OCI-LY7 (cell line): ENCODE data around the gene CCDC146. TPM values are rescaled to one million over a fixed set of nuclear protein-coding genes. Genes with fewer than 3 reads are reported as not detected.
"Not testable (repeated sequence)": the region's sequence is repeated elsewhere in the genome, so short reads cannot be mapped to it uniquely, and the experiment has no call there.

Experiments
- BruUV-seq: library from RNA; stranded (reverse); fragments of 400-500 nt; replicated peaks from 2 replicates; lab custom pipeline; 2021; lab: Mats Ljungman, UMichigan
- CTCF ChIA-PET: fragments of 300-600 bp; sonication (Branson Sonifier 250); formaldehyde crosslinking; loops from one replicate; lab custom pipeline; 2022; ENCODE audit warnings: antibody characterized with exemption; ENCODE audit not compliant: unreplicated experiment; lab: Charles Lee
- POLR2A ChIA-PET: fragments of 300-600 bp; sonication (Branson Sonifier 250); formaldehyde crosslinking; loops from one replicate; lab custom pipeline; 2022; ENCODE audit warnings: antibody characterized with exemption; lab: Charles Lee
- DNase-seq: peaks from one replicate; pipeline ENCODE4 v3.0.0-alpha.2; 2015; ENCODE audit warnings: low spot score
- H2AFZ ChIP-seq: fragments of 200-600 bp; sonication (generic), shearing (Covaris generic); 2 replicates; pipeline ENCODE4 v1.6.1; 2014; ENCODE audit warnings: mild to moderate bottlenecking, antibody characterized with exemption, low read length, moderate library complexity
- H3K27ac ChIP-seq: fragments of 200-600 bp; sonication (generic); 2 replicates; pipeline ENCODE4 v1.5.1; 2014; ENCODE audit warnings: mixed run types, low read depth, mild to moderate bottlenecking, moderate library complexity, low read length, inconsistent platforms; ENCODE audit not compliant: poor library complexity, severe bottlenecking
- H3K36me3 ChIP-seq: fragments of 200-600 bp; sonication (generic); 2 replicates; pipeline ENCODE4 v1.6.1; 2014; ENCODE audit warnings: mild to moderate bottlenecking, antibody characterized with exemption, low read length, moderate library complexity, mixed read lengths; ENCODE audit not compliant: insufficient read depth
- H3K4me1 ChIP-seq: fragments of 200-600 bp; sonication (generic); 2 replicates; pipeline ENCODE4 v1.5.1; 2014; ENCODE audit warnings: mild to moderate bottlenecking, low read length; ENCODE audit not compliant: insufficient read depth, poor library complexity, severe bottlenecking
- H3K4me2 ChIP-seq: fragments of 200-600 bp; sonication (generic); 2 replicates; pipeline ENCODE4 v1.6.1; 2014; ENCODE audit warnings: mild to moderate bottlenecking, low read length
- H3K4me3 ChIP-seq: fragments of 200-600 bp; sonication (generic); 2 replicates; pipeline ENCODE4 v1.5.1; 2014; ENCODE audit warnings: mild to moderate bottlenecking, low read depth, low read length; ENCODE audit not compliant: poor library complexity, severe bottlenecking
- H3K79me2 ChIP-seq: fragments of 200-600 bp; sonication (generic); 2 replicates; pipeline ENCODE4 v1.6.1; 2016; ENCODE audit warnings: low read depth, mild to moderate bottlenecking, low read length, moderate library complexity, mixed read lengths; ENCODE audit not compliant: insufficient read depth
- H3K9me2 ChIP-seq: fragments of 200-600 bp; sonication (generic); 2 replicates; pipeline ENCODE4 v1.6.1; 2016; ENCODE audit warnings: mild to moderate bottlenecking, low read length, mixed read lengths; ENCODE audit not compliant: insufficient read depth
- H3K9me3 ChIP-seq: fragments of 200-600 bp; sonication (generic); 2 replicates; pipeline ENCODE4 v1.6.1; 2014; ENCODE audit warnings: mild to moderate bottlenecking, mixed run types, low read length, mixed read lengths
- H4K20me1 ChIP-seq: fragments of 200-600 bp; sonication (generic); 2 replicates; pipeline ENCODE4 v1.6.1; 2014; ENCODE audit warnings: mild to moderate bottlenecking, antibody characterized with exemption, low read length, moderate library complexity, mixed read lengths; ENCODE audit not compliant: insufficient read depth
- EZH2phosphoT487 ChIP-seq: fragments of 200-600 bp; sonication (generic); IDR thresholded peaks from 2 replicates; pipeline ENCODE4 v1.6.1; 2018; ENCODE audit warnings: low read depth, borderline replicate concordance, mild to moderate bottlenecking, mixed run types, antibody characterized with exemption, low read length, moderate library complexity, mixed read lengths
- intact Hi-C: fragments of 100-400 bp; cut with micrococcal nuclease; formaldehyde crosslinking; loops from one replicate; pipeline ENCODE4 v1.10.0; 2022; ENCODE audit not compliant: unreplicated experiment
- total RNA-seq, 2 experiments: library from RNA; depleted of rRNA in 1 of 2; stranded (reverse); fragments of >200 nt in 1 of 2; shearing (Covaris generic) in 1 of 2; gene quantifications; 2 replicates each; pipeline ENCODE4 v1.2.3, GENCODE V29; 2014 to 2022
- TF ChIP-seq, protein P1 (sequence below): fragments of 200-600 bp; sonication (generic); conservative IDR thresholded peaks from 2 replicates; pipeline ENCODE4 v1.5.1; 2014; ENCODE audit warnings: mild to moderate bottlenecking, antibody characterized with exemption, low read length, moderate library complexity, mixed read lengths

The CCDC146 gene
- total RNA-seq, 2 experiments from 2014 or later, result 3.0 to 3.2 TPM

DNA sequence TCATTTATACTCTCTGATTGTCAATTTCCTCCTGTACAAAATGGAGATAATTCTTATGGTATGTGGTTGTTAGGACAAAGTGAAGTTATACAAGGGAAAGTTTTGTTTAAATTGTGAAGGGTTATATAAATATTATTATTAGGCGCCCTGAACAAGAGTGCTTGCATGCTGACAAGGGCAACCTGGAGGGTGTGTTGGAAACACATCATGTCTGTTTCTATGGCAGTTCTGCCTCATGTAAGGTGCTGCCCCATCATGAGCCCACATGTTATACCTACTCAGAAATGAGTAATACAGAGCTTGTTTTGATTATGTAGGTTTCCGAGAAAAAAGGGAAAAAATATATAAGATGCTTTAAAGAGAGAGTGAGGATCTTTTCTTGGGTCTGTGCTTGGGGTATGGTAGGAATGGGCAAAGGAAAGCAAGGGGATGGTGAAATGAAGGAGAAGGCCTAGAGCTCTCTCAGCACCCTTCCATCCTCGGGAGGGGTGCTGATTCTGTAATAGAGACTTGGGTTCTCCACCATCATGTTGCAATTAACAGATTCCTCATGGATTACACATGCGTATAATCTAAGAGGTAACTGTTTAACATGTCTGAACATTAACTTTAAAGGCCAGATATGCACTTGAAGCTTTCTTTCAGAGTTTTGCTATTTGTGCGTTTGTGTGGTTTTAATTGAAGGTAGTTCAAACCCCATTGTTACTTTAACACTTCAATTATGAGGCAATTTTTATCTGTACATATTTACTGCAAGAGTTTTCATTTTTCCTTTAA lies 33.4 kb downstream of the CCDC146 start:
- DNase-seq, H3K9me3 ChIP-seq, H3K27ac ChIP-seq, H2AFZ ChIP-seq, intact Hi-C loops, H4K20me1 ChIP-seq, H3K9me2 ChIP-seq, BruUV-seq, H3K79me2 ChIP-seq, CTCF ChIA-PET, H3K4me3 ChIP-seq, H3K4me2 ChIP-seq, H3K36me3 ChIP-seq, H3K4me1 ChIP-seq, POLR2A ChIA-PET: not testable (repeated sequence)

DNA sequence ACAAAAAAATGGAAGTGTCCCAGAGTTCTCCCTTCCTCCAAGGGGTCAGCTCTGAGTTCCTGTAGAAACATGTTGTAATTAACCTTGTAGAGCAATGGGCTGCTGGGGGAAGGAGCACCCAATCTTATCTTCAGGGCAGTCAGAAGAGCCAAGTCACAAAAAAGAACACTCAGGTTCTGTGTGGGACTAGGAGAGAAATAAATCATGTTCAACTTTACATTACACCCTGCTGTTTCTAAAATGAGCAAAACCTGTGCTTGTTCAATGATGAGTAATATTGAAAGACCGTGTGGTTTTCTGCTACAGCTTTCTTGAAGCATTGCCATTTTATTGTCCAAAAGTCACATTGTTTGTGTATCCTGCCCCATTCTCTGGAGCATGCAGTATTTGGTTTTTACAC lies 34.6 kb downstream of the CCDC146 start:
- H3K4me2 ChIP-seq, H2AFZ ChIP-seq, H3K79me2 ChIP-seq, CTCF ChIA-PET, intact Hi-C loops, H3K9me3 ChIP-seq, H3K36me3 ChIP-seq, H3K9me2 ChIP-seq, BruUV-seq, H3K4me1 ChIP-seq, DNase-seq, H3K27ac ChIP-seq, H4K20me1 ChIP-seq, H3K4me3 ChIP-seq, POLR2A ChIA-PET: not testable (repeated sequence)

DNA sequence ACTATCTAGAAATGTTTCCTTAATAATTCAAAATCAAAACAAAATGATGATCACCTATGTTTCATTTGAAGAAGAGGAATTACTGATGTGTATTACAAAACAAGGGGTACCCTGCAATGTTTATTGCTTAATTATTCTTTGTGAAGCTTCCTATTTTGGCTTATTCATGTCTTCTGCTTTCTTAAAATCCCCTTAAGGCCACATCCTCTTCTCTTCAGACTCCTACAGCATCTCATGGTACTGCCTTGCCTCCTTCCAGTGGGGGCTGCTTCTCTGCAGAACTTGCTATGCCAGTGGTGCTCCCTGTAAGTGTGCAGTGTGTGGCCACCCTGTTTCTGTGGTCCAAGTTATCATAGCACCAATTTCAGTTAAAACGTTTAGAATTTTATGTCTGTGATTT lies 35.0 kb downstream of the CCDC146 start:
- no peaks in the 10 kb centered on the region for H4K20me1 ChIP-seq
- H3K27ac ChIP-seq, result no peak overlapping the region
- ChIA-PET POLR2A (no interaction called here), CTCF (no interaction called here)
- H3K4me3 ChIP-seq, result no peak overlapping the region
- no peaks in the 10 kb centered on the region for H3K79me2 ChIP-seq
- TF ChIP-seq, protein P1, sequence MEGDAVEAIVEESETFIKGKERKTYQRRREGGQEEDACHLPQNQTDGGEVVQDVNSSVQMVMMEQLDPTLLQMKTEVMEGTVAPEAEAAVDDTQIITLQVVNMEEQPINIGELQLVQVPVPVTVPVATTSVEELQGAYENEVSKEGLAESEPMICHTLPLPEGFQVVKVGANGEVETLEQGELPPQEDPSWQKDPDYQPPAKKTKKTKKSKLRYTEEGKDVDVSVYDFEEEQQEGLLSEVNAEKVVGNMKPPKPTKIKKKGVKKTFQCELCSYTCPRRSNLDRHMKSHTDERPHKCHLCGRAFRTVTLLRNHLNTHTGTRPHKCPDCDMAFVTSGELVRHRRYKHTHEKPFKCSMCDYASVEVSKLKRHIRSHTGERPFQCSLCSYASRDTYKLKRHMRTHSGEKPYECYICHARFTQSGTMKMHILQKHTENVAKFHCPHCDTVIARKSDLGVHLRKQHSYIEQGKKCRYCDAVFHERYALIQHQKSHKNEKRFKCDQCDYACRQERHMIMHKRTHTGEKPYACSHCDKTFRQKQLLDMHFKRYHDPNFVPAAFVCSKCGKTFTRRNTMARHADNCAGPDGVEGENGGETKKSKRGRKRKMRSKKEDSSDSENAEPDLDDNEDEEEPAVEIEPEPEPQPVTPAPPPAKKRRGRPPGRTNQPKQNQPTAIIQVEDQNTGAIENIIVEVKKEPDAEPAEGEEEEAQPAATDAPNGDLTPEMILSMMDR, result no peak
- no peak for TF ChIP-seq EZH2phosphoT487
- H3K9me3 ChIP-seq, result no peaks in the 10 kb centered on the region
- H3K4me2 ChIP-seq, result no peak overlapping the region
- H2AFZ ChIP-seq, result no peak overlapping the region
- H3K36me3 ChIP-seq, result no peaks in the 10 kb centered on the region
- no peak for DNase-seq
- BruUV-seq, result no TSS peak
- intact Hi-C loops, result no loop called here
- no peaks in the 10 kb centered on the region for H3K9me2 ChIP-seq
- no peaks in the 10 kb centered on the region for H3K4me1 ChIP-seq

GRCh38 chr7:77171073-77171472 lies 48.7 kb downstream of the CCDC146 start:
- H3K27ac ChIP-seq, H3K9me3 ChIP-seq, CTCF ChIA-PET, H3K36me3 ChIP-seq, POLR2A ChIA-PET, H3K79me2 ChIP-seq, BruUV-seq, H3K4me3 ChIP-seq, DNase-seq, intact Hi-C loops, H3K9me2 ChIP-seq, H3K4me1 ChIP-seq, H2AFZ ChIP-seq, H4K20me1 ChIP-seq, H3K4me2 ChIP-seq: not testable (repeated sequence)

GRCh38 chr7:77172437-77173172 lies 50.2 kb downstream of the CCDC146 start:
- H3K4me3 ChIP-seq, H3K4me2 ChIP-seq, CTCF ChIA-PET, H3K9me2 ChIP-seq, H2AFZ ChIP-seq, H3K27ac ChIP-seq, intact Hi-C loops, H3K9me3 ChIP-seq, H3K4me1 ChIP-seq, H4K20me1 ChIP-seq, DNase-seq, H3K79me2 ChIP-seq, H3K36me3 ChIP-seq, BruUV-seq, POLR2A ChIA-PET: not testable (repeated sequence)
